Mesenchymal stem cell (in vitro differentiated cells and primary cell): ENCODE results near the gene ADCY1.

ENCODE experiments used
- DNase-seq: peaks from one replicate; pipeline ENCODE4 v3.0.0-alpha.2; 2013
- H2AFZ ChIP-seq: one replicate; pipeline ENCODE4 v1.6.1; 2013; ENCODE audit warnings: low read depth, mild to moderate bottlenecking, control low read depth, inconsistent platforms, low read length, moderate library complexity
- H2AK5ac ChIP-seq: 2 replicates; pipeline ENCODE4 v1.6.1; 2013; ENCODE audit warnings: low read length, moderate library complexity, mild to moderate bottlenecking, inconsistent platforms; ENCODE audit not compliant: severe bottlenecking
- H2BK120ac ChIP-seq: one replicate; pipeline ENCODE4 v1.6.1; 2013; ENCODE audit warnings: low read depth, mild to moderate bottlenecking, inconsistent platforms, low read length, moderate library complexity
- H2BK12ac ChIP-seq, 2 experiments: one replicate each; pipeline ENCODE4 v1.6.1; 2013; ENCODE audit warnings: inconsistent platforms in 2 of 2, low read length in 2 of 2, mild to moderate bottlenecking in 2 of 2, moderate library complexity in 2 of 2, control low read depth in 1 of 2
- H2BK15ac ChIP-seq: one replicate; pipeline ENCODE4 v1.6.1; 2013; ENCODE audit warnings: mild to moderate bottlenecking, low read depth, inconsistent platforms; ENCODE audit not compliant: poor library complexity, severe bottlenecking
- H2BK5ac ChIP-seq: 2 replicates; pipeline ENCODE4 v1.6.1; 2013; ENCODE audit warnings: low read depth, mild to moderate bottlenecking, low read length, control low read depth, inconsistent platforms; ENCODE audit not compliant: poor library complexity, severe bottlenecking
- H3K14ac ChIP-seq, 2 experiments: one replicate each; pipeline ENCODE4 v1.6.1; 2013; ENCODE audit warnings: inconsistent platforms in 2 of 2, low read length in 2 of 2, control low read depth in 1 of 2, mild to moderate bottlenecking in 1 of 2, moderate library complexity in 1 of 2
- H3K18ac ChIP-seq, 2 experiments: one replicate each; pipeline ENCODE4 v1.6.1; 2013; ENCODE audit warnings: inconsistent platforms in 2 of 2, low read length in 2 of 2, control low read depth in 1 of 2, low read depth in 1 of 2, mild to moderate bottlenecking in 1 of 2
- H3K23ac ChIP-seq, 2 experiments: one replicate each; pipeline ENCODE4 v1.6.1; 2013; ENCODE audit warnings: inconsistent platforms in 2 of 2, low read length in 2 of 2, mild to moderate bottlenecking in 2 of 2, moderate library complexity in 2 of 2, control low read depth in 1 of 2
- H3K27ac ChIP-seq: 2 replicates; pipeline ENCODE4 v1.5.1; 2013; ENCODE audit warnings: mild to moderate bottlenecking, moderate library complexity, low read length, control low read depth, inconsistent platforms; ENCODE audit not compliant: poor library complexity, severe bottlenecking
- H3K27me3 ChIP-seq, 2 experiments: 2 replicates each; pipeline versions ENCODE4 v1.6.1 to v1.7.0; 2013; ENCODE audit warnings: low read length in 2 of 2, mild to moderate bottlenecking in 2 of 2, moderate library complexity in 2 of 2, control low read depth in 1 of 2, inconsistent platforms in 1 of 2; ENCODE audit not compliant: control insufficient read depth in 1 of 2, insufficient read depth in 1 of 2
- H3K36me3 ChIP-seq, 2 experiments: 2 replicates each; pipeline versions ENCODE4 v1.6.1 to v1.7.0; 2013; ENCODE audit warnings: low read length in 2 of 2, control low read depth in 1 of 2, inconsistent platforms in 1 of 2, low read depth in 1 of 2, mild to moderate bottlenecking in 1 of 2; ENCODE audit not compliant: insufficient read depth in 2 of 2, control insufficient read depth in 1 of 2
- H3K4ac ChIP-seq, 2 experiments: one replicate each; pipeline ENCODE4 v1.6.1; 2013; ENCODE audit warnings: inconsistent platforms in 2 of 2, low read length in 2 of 2, mild to moderate bottlenecking in 2 of 2, moderate library complexity in 2 of 2, control low read depth in 1 of 2, low read depth in 1 of 2
- H3K4me1 ChIP-seq: 2 replicates; pipeline ENCODE4 v1.6.1; 2013; ENCODE audit warnings: low read depth, low read length, control low read depth; ENCODE audit not compliant: control insufficient read depth, insufficient read depth
- H3K4me2 ChIP-seq: 2 replicates; pipeline ENCODE4 v1.6.1; 2013; ENCODE audit warnings: low read length, mild to moderate bottlenecking, inconsistent platforms; ENCODE audit not compliant: poor library complexity, severe bottlenecking
- H3K4me3 ChIP-seq, 2 experiments: 2 replicates each; pipeline versions ENCODE4 v1.5.1 to v1.7.0; 2013; ENCODE audit warnings: low read length in 2 of 2, mild to moderate bottlenecking in 2 of 2, control low read depth in 1 of 2, low read depth in 1 of 2; ENCODE audit not compliant: insufficient read depth in 1 of 2
- H3K79me1 ChIP-seq: replicated peaks from 2 replicates; pipeline ENCODE4 v1.6.1; 2013; ENCODE audit warnings: mild to moderate bottlenecking, control low read depth, low read length, inconsistent platforms; ENCODE audit not compliant: poor library complexity, severe bottlenecking
- H3K9ac ChIP-seq: 2 replicates; pipeline ENCODE4 v1.7.0; 2013; ENCODE audit warnings: mild to moderate bottlenecking, low read length, moderate library complexity
- H3K9me3 ChIP-seq: 2 replicates; pipeline ENCODE4 v1.7.0; 2013; ENCODE audit warnings: mild to moderate bottlenecking, low read length; ENCODE audit not compliant: control insufficient read depth
- H4K8ac ChIP-seq: one replicate; pipeline ENCODE4 v1.6.1; 2013; ENCODE audit warnings: inconsistent platforms, mild to moderate bottlenecking, low read length, moderate library complexity
- H4K91ac ChIP-seq: one replicate; pipeline ENCODE4 v1.6.1; 2013; ENCODE audit warnings: mild to moderate bottlenecking, low read length, inconsistent platforms
- WGBS: methylation state at CpG from one replicate; pipeline ENCODE4 v1.1.7; 2013; ENCODE audit warnings: mixed read lengths; 5-methylcytosine and 5-hydroxymethylcytosine counted together

Gene ADCY1

DNA sequence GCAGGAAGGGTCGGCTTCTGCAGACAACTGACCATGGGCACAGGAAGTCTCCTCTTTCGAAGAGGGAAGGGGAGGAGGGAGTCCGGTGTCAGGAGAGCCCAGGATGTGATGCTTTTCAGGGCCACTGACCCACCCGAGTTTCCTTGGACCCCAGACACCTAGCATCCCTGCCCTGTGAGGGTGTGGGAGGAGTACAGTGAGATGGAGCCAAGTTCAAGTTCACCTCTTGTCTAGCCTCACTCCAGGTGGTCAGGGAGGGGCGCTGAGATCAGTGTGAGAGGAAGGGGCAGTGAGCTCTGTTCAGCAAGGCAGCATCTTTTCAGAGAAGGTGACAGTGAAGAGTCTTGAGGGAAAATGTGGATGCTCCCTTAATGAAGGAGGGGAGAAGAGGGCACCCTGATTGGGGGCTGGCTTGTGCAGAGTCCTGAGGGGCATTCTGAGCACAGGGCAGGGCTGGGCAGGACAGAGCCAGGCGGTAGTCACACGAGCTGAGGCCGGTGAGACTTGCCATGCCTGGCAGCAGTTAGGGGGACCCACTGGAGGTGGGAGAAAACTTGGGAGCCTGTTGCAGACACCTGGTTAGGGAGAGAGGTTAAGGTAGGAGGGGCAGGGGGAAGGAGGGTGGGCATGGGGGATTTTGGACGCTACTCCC, 49.7 kb downstream of the ADCY1 start:
- no peaks in the 10 kb centered on the region for H3K4me1 ChIP-seq
- no peak overlapping the region for H2BK5ac ChIP-seq
- no peak overlapping the region for H3K9ac ChIP-seq
- H4K8ac ChIP-seq: no peak overlapping the region
- H3K9me3 ChIP-seq: peaks cover 19% of the 10 kb centered on the region
- H4K91ac ChIP-seq: no peak overlapping the region
- H3K27me3 ChIP-seq: no peaks in the 10 kb centered on the region
- H2AFZ ChIP-seq: no peak overlapping the region
- H3K4me3 ChIP-seq: no peak overlapping the region
- no peak for DNase-seq
- no peak overlapping the region for H3K23ac ChIP-seq
- no peak overlapping the region for H3K27ac ChIP-seq
- 61% methylated on average over 9 of the region's 9 CpGs for WGBS
- H3K36me3 ChIP-seq: no peaks in the 10 kb centered on the region
- H3K18ac ChIP-seq: no peak overlapping the region
- no peak overlapping the region for H2BK15ac ChIP-seq
- no peak overlapping the region for H3K14ac ChIP-seq
- H2BK120ac ChIP-seq: no peak overlapping the region
- H2AK5ac ChIP-seq: no peak overlapping the region
- no peak overlapping the region for H2BK12ac ChIP-seq
- H3K79me1 ChIP-seq: no peaks in the 10 kb centered on the region
- no peak overlapping the region for H3K4ac ChIP-seq
- H3K4me2 ChIP-seq: no peak overlapping the region

GRCh38 chr7:45624392-45624760, 50.2 kb downstream of the ADCY1 start:
- H3K4me2 ChIP-seq: no peak overlapping the region
- H2BK12ac ChIP-seq: no peak overlapping the region
- H4K91ac ChIP-seq: no peak overlapping the region
- H3K9me3 ChIP-seq: peaks cover 15% of the 10 kb centered on the region
- no peak overlapping the region for H2AK5ac ChIP-seq
- no peak overlapping the region for H3K4ac ChIP-seq
- no peak overlapping the region for H3K23ac ChIP-seq
- no peak overlapping the region for H3K14ac ChIP-seq
- H2BK120ac ChIP-seq: no peak overlapping the region
- H3K4me1 ChIP-seq: no peaks in the 10 kb centered on the region
- DNase-seq: no peak
- H3K27ac ChIP-seq: no peak overlapping the region
- no peak overlapping the region for H2BK5ac ChIP-seq
- no peak overlapping the region for H3K4me3 ChIP-seq
- H4K8ac ChIP-seq: no peak overlapping the region
- no peak overlapping the region for H2BK15ac ChIP-seq
- no peak overlapping the region for H3K18ac ChIP-seq
- no peak overlapping the region for H3K9ac ChIP-seq
- no peaks in the 10 kb centered on the region for H3K79me1 ChIP-seq
- H3K27me3 ChIP-seq: no peaks in the 10 kb centered on the region
- H3K36me3 ChIP-seq: no peaks in the 10 kb centered on the region
- no peak overlapping the region for H2AFZ ChIP-seq

DNA sequence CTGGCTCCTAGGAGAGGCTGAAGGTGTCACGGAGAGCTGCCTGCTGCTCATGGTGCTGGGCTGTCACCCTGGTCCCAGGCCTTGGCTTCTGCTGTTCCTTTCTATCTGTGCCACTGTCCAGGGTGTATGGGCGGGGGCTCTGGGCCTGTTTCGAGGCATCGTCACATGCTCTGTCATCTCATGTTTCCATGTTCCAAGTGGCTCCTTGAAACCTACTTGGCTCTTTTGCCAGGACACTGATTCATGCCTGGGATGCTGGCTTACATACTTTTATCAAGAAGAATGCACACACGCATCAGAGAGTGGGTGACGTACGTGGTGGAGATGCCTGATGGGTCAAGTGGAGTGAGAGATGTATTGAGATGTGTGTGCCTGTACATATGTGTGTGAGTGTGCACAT, 50.9 kb downstream of the ADCY1 start:
- Histone ChIP-seq H3K4me3 (no peak overlapping the region), H4K91ac (no peak overlapping the region), H2AFZ (no peak overlapping the region), H2BK12ac (no peak overlapping the region), H3K4ac (no peak overlapping the region), H2AK5ac (no peak overlapping the region), H3K27ac (no peak overlapping the region), H3K27me3 (no peaks in the 10 kb centered on the region), H2BK5ac (no peak overlapping the region), H3K4me2 (no peak overlapping the region), H3K79me1 (no peaks in the 10 kb centered on the region), H3K36me3 (no peaks in the 10 kb centered on the region), H3K9ac (no peak overlapping the region), H4K8ac (no peak overlapping the region), H3K9me3 (peaks cover 9% of the 10 kb centered on the region), H2BK120ac (no peak overlapping the region), H3K23ac (no peak overlapping the region), H2BK15ac (no peak overlapping the region), H3K18ac (no peak overlapping the region), H3K4me1 (no peaks in the 10 kb centered on the region), H3K14ac (no peak overlapping the region)
- 89% methylated on average over 7 of the region's 7 CpGs for WGBS
- no peak for DNase-seq

GRCh38 chr7:45625714-45626440, 51.7 kb downstream of the ADCY1 start:
- no peak overlapping the region for H2AK5ac ChIP-seq
- H4K8ac ChIP-seq: no peak overlapping the region
- H3K4me3 ChIP-seq: no peak overlapping the region
- WGBS: 76% methylated on average over 13 of the region's 13 CpGs
- no peak overlapping the region for H2BK12ac ChIP-seq
- H3K4ac ChIP-seq: no peak overlapping the region
- peaks cover under 1% of the 10 kb centered on the region for H3K9me3 ChIP-seq
- no peak overlapping the region for H2BK5ac ChIP-seq
- H4K91ac ChIP-seq: no peak overlapping the region
- H2BK120ac ChIP-seq: no peak overlapping the region
- no peak for DNase-seq
- H3K18ac ChIP-seq: no peak overlapping the region
- no peak overlapping the region for H3K27ac ChIP-seq
- H2BK15ac ChIP-seq: no peak overlapping the region
- H3K14ac ChIP-seq: no peak overlapping the region
- no peaks in the 10 kb centered on the region for H3K27me3 ChIP-seq
- H3K36me3 ChIP-seq: no peaks in the 10 kb centered on the region
- no peak overlapping the region for H3K9ac ChIP-seq
- H3K23ac ChIP-seq: no peak overlapping the region
- no peak overlapping the region for H2AFZ ChIP-seq
- no peaks in the 10 kb centered on the region for H3K79me1 ChIP-seq
- no peak overlapping the region for H3K4me2 ChIP-seq
- no peaks in the 10 kb centered on the region for H3K4me1 ChIP-seq
